H54 (cell line): ENCODE data around the gene CEP170B.
"Not testable (repeated sequence)": the region's sequence is repeated elsewhere in the genome, so short reads cannot be mapped to it uniquely, and the experiment has no call there.

Source experiments
- DNase-seq: peaks from one replicate; pipeline ENCODE4 v3.0.0; 2011; ENCODE audit warnings: low spot score, mixed read lengths; ENCODE audit not compliant: insufficient read length
- FAIRE-seq: peaks from 3 replicates; lab custom pipeline; 2011; peaks lifted over from hg19 to GRCh38; lab: Jason Lieb, UNC
- POLR2A ChIP-seq: IDR thresholded peaks from 2 replicates; pipeline ENCODE4 v1.6.1; 2011; ENCODE audit warnings: low read depth, mild to moderate bottlenecking, low read length

The CEP170B gene

GRCh38 chr14:104900639-104901512 is 35.8 kb downstream of the CEP170B start:
- no peak for FAIRE-seq
- TF ChIP-seq POLR2A, result no peak
- no peak for DNase-seq

GRCh38 chr14:104903990-104904389 is 38.9 kb downstream of the CEP170B start:
- FAIRE-seq (no peak), DNase-seq (no peak)
- TF ChIP-seq POLR2A, result no peak

GRCh38 chr14:104904650-104905578 is 39.8 kb downstream of the CEP170B start:
- DNase-seq, FAIRE-seq: not testable (repeated sequence)

- not testable (repeated sequence) for FAIRE-seq
Observed at GRCh38 chr14:104905579-104905933, 40.5 kb downstream of the CEP170B start.

GRCh38 chr14:104908303-104908702 is 43.2 kb downstream of the CEP170B start:
- DNase-seq, result no peak
- no peak for FAIRE-seq
- TF ChIP-seq POLR2A, result no peak

More at GRCh38 chr14:104905579-104905933, 40.5 kb downstream of the CEP170B start:
- DNase-seq, result not testable (repeated sequence)

- no peak for DNase-seq
- no peak for FAIRE-seq
- no peak for TF ChIP-seq POLR2A
Observed at GRCh38 chr14:104912053-104912452, 47.0 kb downstream of the CEP170B start.

GRCh38 chr14:104913435-104913834 is 48.4 kb downstream of the CEP170B start:
- DNase-seq (no peak), FAIRE-seq (peak; percentile 11)
- TF ChIP-seq POLR2A, result no peak

- FAIRE-seq (no peak), DNase-seq (no peak)
- TF ChIP-seq POLR2A, result no peak
Observed at GRCh38 chr14:104917116-104917515, 52.0 kb downstream of the CEP170B start.

GRCh38 chr14:104917993-104918392 is 52.9 kb downstream of the CEP170B start:
- DNase-seq (no peak), FAIRE-seq (no peak)
- no peak for TF ChIP-seq POLR2A

- DNase-seq, FAIRE-seq: not testable (repeated sequence)
Observed at GRCh38 chr14:104919152-104919992, 54.3 kb downstream of the CEP170B start.

- no peak for DNase-seq
- no peak for FAIRE-seq
- no peak for TF ChIP-seq POLR2A
Observed at GRCh38 chr14:104919993-104920315, 54.9 kb downstream of the CEP170B start.

- FAIRE-seq, result no peak
- DNase-seq, result no peak
- no peak for TF ChIP-seq POLR2A
Observed at GRCh38 chr14:104923640-104924420, 58.8 kb downstream of the CEP170B start.
